Upper lobe of right lung (tissue), 1 donor: ENCODE measurements around the gene GPR137C. TPM values are rescaled to one million over a fixed set of nuclear protein-coding genes. Genes with fewer than 3 reads are reported as not detected.

ENCODE experiments used
- ATAC-seq: fragments of 200-7000 bp; cut with Tn5 transposase; one replicate; pipeline ENCODE4 v1.9.1; 2020; ENCODE audit warnings: mild to moderate bottlenecking, moderate library complexity
- DNase-seq: peaks from one replicate; pipeline ENCODE4 v3.0.0-alpha.2; 2020
- H3K27ac ChIP-seq: fragments of 200-600 bp; one replicate; pipeline ENCODE4 v1.8.0; 2022
- H3K27me3 ChIP-seq: fragments of 200-600 bp; one replicate; pipeline ENCODE4 v1.8.0; 2022; ENCODE audit warnings: mild to moderate bottlenecking
- H3K36me3 ChIP-seq: fragments of 200-600 bp; one replicate; pipeline ENCODE4 v1.8.0; 2022
- H3K4me1 ChIP-seq: fragments of 200-600 bp; one replicate; pipeline ENCODE4 v1.8.0; 2022
- H3K4me3 ChIP-seq: fragments of 200-600 bp; one replicate; pipeline ENCODE4 v1.8.0; 2022; ENCODE audit warnings: mild to moderate bottlenecking
- H3K9me3 ChIP-seq: fragments of 200-600 bp; one replicate; pipeline ENCODE4 v1.8.0; 2022
- intact Hi-C: fragments of 100-400 bp; cut with DNase I; formaldehyde crosslinking; loops from one replicate; pipeline ENCODE4 v1.11.0; 2022
- total RNA-seq: library from RNA; stranded (reverse); fragmentation: NEBNext Ultra II Directional; extraction: Animal tissue kit (Norgen Biotek cat#: 25700); gene quantifications from one replicate; pipeline ENCODE4 v1.2.1, GENCODE V29; 2021
- TF ChIP-seq, protein P1 (sequence below): fragments of 200-600 bp; IDR thresholded peaks from one replicate; pipeline ENCODE4 v1.8.0; 2022; ENCODE audit warnings: antibody characterized with exemption
- donor health status: DM: no; HTN: yes; CAD: no; lungs with severe emphysema.

GPR137C gene
- total RNA-seq, 1 donor from 2014 or later, result 1.5 TPM

DNA sequence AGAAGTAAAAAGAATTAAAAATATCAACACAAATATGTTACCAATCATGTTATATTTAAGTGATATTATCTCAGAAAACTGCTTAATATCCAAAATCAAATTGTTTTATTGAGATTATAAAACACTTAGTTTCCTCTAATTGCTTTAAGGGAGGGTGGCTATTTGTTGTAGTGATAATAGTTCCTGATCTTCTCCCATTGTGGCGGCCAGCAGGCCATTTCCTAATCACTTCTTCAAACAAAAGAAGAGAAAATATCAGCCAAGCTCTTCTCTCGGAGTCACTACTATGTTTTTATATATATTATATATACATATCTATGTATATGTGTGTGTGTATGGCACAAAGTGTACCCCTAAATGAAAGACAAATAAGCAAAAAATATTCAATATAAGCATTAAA lies 111.2 kb downstream of the GPR137C start:
- DNase-seq (no peak), ATAC-seq (no peak)
- H3K4me1 ChIP-seq, result no peaks in the 10 kb centered on the region
- H3K27me3 ChIP-seq, result no peaks in the 10 kb centered on the region
- no peak overlapping the region for H3K27ac ChIP-seq
- H3K4me3 ChIP-seq, result no peak overlapping the region
- TF ChIP-seq, protein P1, sequence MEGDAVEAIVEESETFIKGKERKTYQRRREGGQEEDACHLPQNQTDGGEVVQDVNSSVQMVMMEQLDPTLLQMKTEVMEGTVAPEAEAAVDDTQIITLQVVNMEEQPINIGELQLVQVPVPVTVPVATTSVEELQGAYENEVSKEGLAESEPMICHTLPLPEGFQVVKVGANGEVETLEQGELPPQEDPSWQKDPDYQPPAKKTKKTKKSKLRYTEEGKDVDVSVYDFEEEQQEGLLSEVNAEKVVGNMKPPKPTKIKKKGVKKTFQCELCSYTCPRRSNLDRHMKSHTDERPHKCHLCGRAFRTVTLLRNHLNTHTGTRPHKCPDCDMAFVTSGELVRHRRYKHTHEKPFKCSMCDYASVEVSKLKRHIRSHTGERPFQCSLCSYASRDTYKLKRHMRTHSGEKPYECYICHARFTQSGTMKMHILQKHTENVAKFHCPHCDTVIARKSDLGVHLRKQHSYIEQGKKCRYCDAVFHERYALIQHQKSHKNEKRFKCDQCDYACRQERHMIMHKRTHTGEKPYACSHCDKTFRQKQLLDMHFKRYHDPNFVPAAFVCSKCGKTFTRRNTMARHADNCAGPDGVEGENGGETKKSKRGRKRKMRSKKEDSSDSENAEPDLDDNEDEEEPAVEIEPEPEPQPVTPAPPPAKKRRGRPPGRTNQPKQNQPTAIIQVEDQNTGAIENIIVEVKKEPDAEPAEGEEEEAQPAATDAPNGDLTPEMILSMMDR, result no peak
- intact Hi-C loops, result no loop called here
- peaks cover 34% of the 10 kb centered on the region for H3K36me3 ChIP-seq
- no peaks in the 10 kb centered on the region for H3K9me3 ChIP-seq

DNA sequence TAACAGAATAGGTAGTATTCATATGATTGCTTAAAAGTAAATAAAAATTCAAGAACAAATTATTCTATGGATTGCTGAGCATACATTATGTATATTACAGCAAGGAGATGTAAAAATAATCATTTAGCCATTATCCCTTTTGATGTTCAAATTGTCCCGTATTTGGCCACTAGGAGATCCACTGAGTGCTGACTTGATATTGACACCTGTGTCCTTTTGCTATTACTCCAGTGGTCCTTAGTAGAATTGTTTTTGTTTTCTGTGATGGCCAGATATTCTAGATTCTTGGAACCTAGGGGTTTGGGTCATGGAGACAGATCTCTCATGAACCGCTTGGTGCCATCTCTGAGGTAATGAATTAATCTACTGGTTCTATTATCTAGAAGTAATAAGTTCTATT lies 126.0 kb downstream of the GPR137C start:
- intact Hi-C loops, result no loop called here
- TF ChIP-seq, protein P1, result peak; percentile 28
- Histone ChIP-seq H3K4me3 (no peak overlapping the region), H3K27me3 (no peaks in the 10 kb centered on the region), H3K9me3 (no peaks in the 10 kb centered on the region), H3K27ac (no peak overlapping the region), H3K36me3 (peaks cover 59% of the 10 kb centered on the region), H3K4me1 (no peaks in the 10 kb centered on the region)
- DNase-seq, result no peak
- ATAC-seq, result no peak

DNA sequence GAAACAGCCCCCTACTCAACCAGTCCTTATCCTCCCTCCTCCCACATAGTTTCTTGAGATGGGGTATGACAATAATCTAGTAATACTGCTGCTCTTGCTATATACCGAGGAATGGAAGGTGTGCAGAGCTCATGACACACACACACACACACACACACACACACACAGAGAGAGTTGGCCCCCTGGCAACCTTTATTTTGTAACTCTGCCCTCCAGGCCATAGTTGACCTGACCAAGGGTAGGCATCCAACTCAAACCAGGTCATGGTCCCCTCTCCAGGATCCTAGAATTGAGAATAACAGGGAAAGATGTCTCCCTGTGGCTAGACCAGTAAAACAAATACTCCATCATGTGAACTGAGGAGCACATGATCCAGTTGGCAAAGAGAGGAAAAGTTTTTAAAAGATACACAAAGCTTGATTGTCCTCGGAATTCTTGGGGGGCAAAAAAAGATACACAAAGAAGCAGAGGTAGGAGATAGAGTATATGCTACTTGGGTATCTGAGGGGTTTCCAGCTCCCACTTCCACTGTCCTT lies 131.4 kb downstream of the GPR137C start:
- Histone ChIP-seq H3K4me1 (no peaks in the 10 kb centered on the region), H3K27me3 (no peaks in the 10 kb centered on the region), H3K9me3 (no peaks in the 10 kb centered on the region), H3K36me3 (peaks cover 19% of the 10 kb centered on the region), H3K27ac (no peak overlapping the region), H3K4me3 (no peak overlapping the region)
- intact Hi-C loops, result no loop called here
- no peak for DNase-seq
- TF ChIP-seq, protein P1, result no peak
- no peak for ATAC-seq

DNA sequence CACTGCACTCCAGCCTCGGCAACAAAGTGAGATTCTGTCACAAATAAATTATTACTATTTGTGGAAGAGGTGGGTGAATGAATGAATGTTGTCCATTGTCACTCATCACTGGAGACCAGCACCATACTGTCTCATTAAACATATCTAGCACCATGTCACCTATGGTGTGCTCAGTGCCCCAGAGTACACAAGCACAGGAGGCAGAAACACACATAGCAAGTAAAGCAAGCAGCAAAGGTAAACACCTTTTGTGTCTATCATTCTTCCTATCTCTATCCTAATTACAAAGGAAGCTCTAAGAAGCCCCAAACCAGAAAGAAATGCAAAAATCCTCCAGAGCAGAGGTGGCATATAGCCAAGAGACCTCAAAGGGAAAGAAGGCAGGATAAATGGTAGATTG lies 133.5 kb downstream of the GPR137C start:
- ATAC-seq, result no peak
- H3K27ac ChIP-seq, result no peak overlapping the region
- peaks cover 13% of the 10 kb centered on the region for H3K36me3 ChIP-seq
- no peaks in the 10 kb centered on the region for H3K9me3 ChIP-seq
- no peak overlapping the region for H3K4me3 ChIP-seq
- no peaks in the 10 kb centered on the region for H3K27me3 ChIP-seq
- intact Hi-C loops, result no loop called here
- TF ChIP-seq, protein P1, result no peak
- no peak for DNase-seq
- peaks cover 6% of the 10 kb centered on the region for H3K4me1 ChIP-seq

Other genes with a start within 250 kb of the GPR137C start
- gene PTGER2, start 238.5 kb upstream of the GPR137C start, total RNA-seq, result 5.3 TPM
- gene TXNDC16, start 331 bp upstream of the GPR137C start, total RNA-seq, result 5.1 TPM
- 47.2 TPM for gene ERO1A, start 142.7 kb downstream of the GPR137C start, total RNA-seq
- gene PSMC6, start 154.4 kb downstream of the GPR137C start, total RNA-seq, result 61.5 TPM
- gene STYX, start 177.3 kb downstream of the GPR137C start, total RNA-seq, result 12.8 TPM
- 11.6 TPM for gene GNPNAT1, start 238.8 kb downstream of the GPR137C start, total RNA-seq